Heart right ventricle (tissue), 16 donors: ENCODE results near the gene KIFC3. TPM values are rescaled to one million over a fixed set of nuclear protein-coding genes. Genes with fewer than 3 reads are reported as not detected.
A peak's percentile ranks its signal among the peaks of the same experiment; 100 is the strongest.

ENCODE experiments used
- ATAC-seq, 8 donors: fragments of 200-7000 bp; cut with Tn5 transposase; one replicate each; pipeline ENCODE4 v1.9.1; 2020; ENCODE audit warnings: mild to moderate bottlenecking in 8 of 8, moderate library complexity in 8 of 8, moderate number of reproducible peaks in 1 of 8
- DNase-seq, 2 donors: peaks; one replicate each; pipeline ENCODE4 v3.0.0-alpha.2; 2020
- H3K27ac ChIP-seq, 10 donors: fragments of 200-600 bp; sonication (generic) in 2 of 10; one replicate each; pipeline versions ENCODE4 v1.5.0 to v1.8.0; 2020 to 2022; ENCODE audit warnings: mild to moderate bottlenecking in 3 of 10
- H3K27me3 ChIP-seq, 7 donors: fragments of 200-600 bp; one replicate each; pipeline ENCODE4 v1.8.0; 2021 to 2022; ENCODE audit warnings: mild to moderate bottlenecking in 2 of 7
- H3K36me3 ChIP-seq, 9 donors: fragments of 200-600 bp; sonication (generic) in 1 of 9; one replicate each; pipeline versions ENCODE4 v1.5.0 to v1.8.0; 2020 to 2022; ENCODE audit warnings: mild to moderate bottlenecking in 2 of 9
- H3K4me1 ChIP-seq, 9 donors: fragments of 200-600 bp; sonication (generic) in 1 of 9; one replicate each; pipeline versions ENCODE4 v1.5.0 to v1.8.0; 2020 to 2022; ENCODE audit warnings: mild to moderate bottlenecking in 4 of 9
- H3K4me3 ChIP-seq, 10 donors: fragments of 200-600 bp; sonication (generic) in 2 of 10; one replicate each; pipeline versions ENCODE4 v1.5.0 to v1.8.0; 2020 to 2022; ENCODE audit warnings: mild to moderate bottlenecking in 7 of 10, moderate library complexity in 2 of 10
- H3K9me3 ChIP-seq, 11 donors: fragments of 200-600 bp in 10 of 11; sonication (generic) in 2 of 11; one replicate each; pipeline versions ENCODE4 v1.5.0 to v1.8.0; 2013 to 2022; ENCODE audit warnings: mild to moderate bottlenecking in 2 of 11, control low read depth in 1 of 11, moderate library complexity in 1 of 11
- WGBS, 2 donors: extraction: QIAGEN DNeasy Blood & Tissue Kit; methylation state at CpG; one replicate each; pipeline ENCODE4 v1.1.7; 2013; ENCODE audit warnings: inconsistent platforms in 1 of 2; 5-methylcytosine and 5-hydroxymethylcytosine counted together
- intact Hi-C, 10 donors: fragments of 100-400 bp; cut with DNase I; formaldehyde crosslinking; loops; one replicate each; pipeline versions ENCODE4 v1.11.1 to v1.14.2; 2022
- polyA plus RNA-seq, 2 donors: library from polyadenylated mRNA; stranded (reverse); fragments of 200-250 nt; gene quantifications; one replicate each; pipeline ENCODE4 v1.2.3, GENCODE V29; 2013
- total RNA-seq, 10 donors: library from RNA; stranded (reverse); fragmentation: NEBNext Ultra II Directional in 3 of 10; extraction: Animal tissue kit (Norgen Biotek cat#: 25700) in 3 of 10; gene quantifications; one replicate each; pipeline versions ENCODE4 v1.2.1 to v1.2.4, GENCODE V29; 2021 to 2023
- TF ChIP-seq, protein P1 (sequence below), 9 donors: fragments of 200-600 bp; sonication (generic) in 2 of 9; IDR thresholded peaks; one replicate each; pipeline versions ENCODE4 v1.5.0 to v1.8.0; 2021 to 2022; ENCODE audit warnings: antibody characterized with exemption in 9 of 9, mild to moderate bottlenecking in 5 of 9, moderate library complexity in 1 of 9
- donor health status: Arrhythmogenic right ventricular cardiomyopathy.
- donor health status: ischemic (EF 13 %, LVEDD 7.1; RV severe dilation, severe dysfunction).
- donor health status: healthy with polysubstance abuse.
- donor health status: DM: no; HTN: yes; CAD: no.
- donor health status: DM: no; HTN: no; CAD: no.
- donor health status: ischemic (EF 25% LVEDD 6.9; RV normal size, moderate dysfunction).
- donor health status: ischemic (EF 25% LVEDD 5.7; RV mildly dilated, moderate dysfunction).
- donor health status: healthy.
- donor health status: DM: yes; HTN: yes; CAD: no.
- donor health status: Ischemic cardiomyopathy.
- donor health status: ischemic (EF 35%, LVEDD 5.7; RV mildly dilated, moderate dysfunction).
- donor health status: nonischemic (EF 11% LVEDD 7.7; RV severe dilation, severe dysfunction).
- donor health status: DM: yes; HTN: yes; CAD: no.
- donor health status: PGD.
- donor health status: ischemic (EF 29% LVEDD 5.4; RV normal size, mild dysfunction).
- donor health status: nonischemic (EF 23%, LVEDD 6.1; RV moderate dilation, normal function).

Gene KIFC3
- total and polyA plus RNA-seq, 12 donors = 42.5 to 97.4 (median 63.5) TPM

DNA sequence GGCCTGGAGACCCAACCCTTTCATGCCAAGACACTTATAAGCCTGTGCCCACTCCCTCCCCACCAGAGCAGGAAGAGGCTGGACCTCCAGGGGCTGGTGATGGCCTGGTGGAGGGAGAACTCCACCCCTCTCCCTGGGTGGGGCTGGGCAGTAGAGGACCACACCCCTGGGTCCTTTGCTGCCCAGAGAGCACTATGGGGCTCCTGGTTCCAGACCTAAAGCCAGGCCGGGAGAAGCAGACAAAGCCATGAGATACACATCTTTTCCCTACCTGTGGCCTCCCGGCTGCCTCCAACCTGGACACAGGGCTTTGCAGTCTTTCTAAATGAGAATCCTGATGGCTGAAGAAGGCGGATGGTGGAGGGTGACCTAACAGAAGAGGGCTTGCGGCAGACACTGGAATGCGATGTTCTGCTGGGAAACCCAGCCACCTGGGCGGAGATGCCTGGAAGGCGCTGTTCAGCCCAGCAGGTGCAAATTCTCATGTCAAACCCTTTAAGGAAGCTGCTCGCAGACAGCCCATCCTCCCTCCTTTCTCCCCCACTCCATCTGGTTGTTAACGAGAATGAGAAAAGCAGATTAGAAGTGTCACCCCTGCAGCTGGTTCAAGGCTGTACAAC, 43.9 kb upstream of the KIFC3 start:
- intact Hi-C loops = no loop called here
- no peak overlapping the region for H3K4me3 ChIP-seq
- no peak overlapping the region for H3K27ac ChIP-seq
- no peaks in the 10 kb centered on the region for H3K4me1 ChIP-seq
- TF ChIP-seq, protein P1, sequence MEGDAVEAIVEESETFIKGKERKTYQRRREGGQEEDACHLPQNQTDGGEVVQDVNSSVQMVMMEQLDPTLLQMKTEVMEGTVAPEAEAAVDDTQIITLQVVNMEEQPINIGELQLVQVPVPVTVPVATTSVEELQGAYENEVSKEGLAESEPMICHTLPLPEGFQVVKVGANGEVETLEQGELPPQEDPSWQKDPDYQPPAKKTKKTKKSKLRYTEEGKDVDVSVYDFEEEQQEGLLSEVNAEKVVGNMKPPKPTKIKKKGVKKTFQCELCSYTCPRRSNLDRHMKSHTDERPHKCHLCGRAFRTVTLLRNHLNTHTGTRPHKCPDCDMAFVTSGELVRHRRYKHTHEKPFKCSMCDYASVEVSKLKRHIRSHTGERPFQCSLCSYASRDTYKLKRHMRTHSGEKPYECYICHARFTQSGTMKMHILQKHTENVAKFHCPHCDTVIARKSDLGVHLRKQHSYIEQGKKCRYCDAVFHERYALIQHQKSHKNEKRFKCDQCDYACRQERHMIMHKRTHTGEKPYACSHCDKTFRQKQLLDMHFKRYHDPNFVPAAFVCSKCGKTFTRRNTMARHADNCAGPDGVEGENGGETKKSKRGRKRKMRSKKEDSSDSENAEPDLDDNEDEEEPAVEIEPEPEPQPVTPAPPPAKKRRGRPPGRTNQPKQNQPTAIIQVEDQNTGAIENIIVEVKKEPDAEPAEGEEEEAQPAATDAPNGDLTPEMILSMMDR (IDR thresholded peaks at IDR 0.05) = no peak
- ATAC-seq (peak in 2 of 8 donors; percentile 33 to 55), DNase-seq (no peak)
- H3K27me3 ChIP-seq = no peaks in the 10 kb centered on the region
- WGBS, 2 donors = 71% methylated on average over 9 of the region's 9 CpGs
- H3K9me3 ChIP-seq = no peaks in the 10 kb centered on the region
- no peaks in the 10 kb centered on the region for H3K36me3 ChIP-seq

DNA sequence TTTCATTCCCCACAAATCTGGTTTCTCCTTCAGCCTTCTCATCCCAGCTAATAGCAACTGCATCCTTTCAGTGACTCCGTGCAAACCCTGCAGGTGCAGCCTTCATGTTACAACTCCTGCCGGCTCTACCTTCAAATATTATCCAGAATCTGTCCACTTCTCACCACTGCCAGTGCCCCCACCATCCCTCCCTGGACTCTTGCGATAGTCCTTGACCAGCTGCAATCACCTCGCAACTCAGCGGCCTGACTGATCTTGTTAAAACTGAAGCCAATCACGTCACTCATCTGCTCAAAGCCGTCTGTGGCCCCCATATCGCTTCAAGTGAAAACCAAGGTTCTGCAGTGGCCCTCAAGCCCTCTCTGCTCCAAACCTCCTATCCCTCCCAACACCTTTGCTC, 42.8 kb upstream of the KIFC3 start:
- H3K9me3 ChIP-seq = no peaks in the 10 kb centered on the region
- no peaks in the 10 kb centered on the region for H3K4me1 ChIP-seq
- 76 to 77% methylated on average over 8 of the region's 8 CpGs for WGBS, 2 donors
- H3K27me3 ChIP-seq = no peaks in the 10 kb centered on the region
- no peaks in the 10 kb centered on the region for H3K36me3 ChIP-seq
- intact Hi-C loops = no loop called here
- ATAC-seq = no peak
- H3K4me3 ChIP-seq = no peak overlapping the region
- H3K27ac ChIP-seq = no peak overlapping the region
- no peak for DNase-seq
- TF ChIP-seq, protein P1 (IDR thresholded peaks at IDR 0.05) = no peak

DNA sequence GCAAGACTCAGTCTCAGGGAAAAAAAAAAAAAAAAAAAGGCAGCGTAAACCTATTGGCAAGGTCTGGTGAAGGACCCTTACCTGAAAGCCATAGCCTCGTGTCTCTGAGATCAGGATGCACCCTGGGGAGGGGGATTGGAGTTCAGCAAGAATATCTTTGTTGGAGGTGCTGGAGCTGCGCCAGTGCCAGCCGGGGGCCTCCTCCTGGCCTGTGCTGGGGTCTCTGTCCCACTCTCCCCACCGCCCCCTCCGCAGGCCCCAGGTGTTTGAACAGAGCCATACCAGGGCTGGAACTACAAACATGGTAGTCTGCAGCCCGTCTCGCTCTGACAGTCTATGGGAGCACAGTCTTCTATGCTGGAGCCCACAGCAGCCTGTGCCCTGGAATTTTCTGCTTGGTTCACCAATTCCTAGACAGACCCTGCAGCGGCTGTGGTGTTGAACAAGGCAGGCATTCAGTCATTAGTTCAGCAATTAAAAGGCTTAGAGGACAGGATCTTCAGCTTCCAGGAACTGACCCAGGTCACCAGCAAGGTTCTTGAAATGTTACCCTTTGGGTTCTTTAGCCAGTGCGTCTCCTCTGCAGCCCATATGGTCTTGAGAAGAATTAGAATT, 42.2 kb upstream of the KIFC3 start:
- H3K4me1 ChIP-seq = no peaks in the 10 kb centered on the region
- intact Hi-C loops = no loop called here
- ATAC-seq = no peak
- TF ChIP-seq, protein P1 (IDR thresholded peaks at IDR 0.05) = no peak
- no peak overlapping the region for H3K4me3 ChIP-seq
- H3K27ac ChIP-seq = no peak overlapping the region
- H3K9me3 ChIP-seq = no peaks in the 10 kb centered on the region
- H3K36me3 ChIP-seq = no peaks in the 10 kb centered on the region
- no peak for DNase-seq
- WGBS, 2 donors = 86 to 89% methylated on average over 10 of the region's 10 CpGs
- H3K27me3 ChIP-seq = no peaks in the 10 kb centered on the region

DNA sequence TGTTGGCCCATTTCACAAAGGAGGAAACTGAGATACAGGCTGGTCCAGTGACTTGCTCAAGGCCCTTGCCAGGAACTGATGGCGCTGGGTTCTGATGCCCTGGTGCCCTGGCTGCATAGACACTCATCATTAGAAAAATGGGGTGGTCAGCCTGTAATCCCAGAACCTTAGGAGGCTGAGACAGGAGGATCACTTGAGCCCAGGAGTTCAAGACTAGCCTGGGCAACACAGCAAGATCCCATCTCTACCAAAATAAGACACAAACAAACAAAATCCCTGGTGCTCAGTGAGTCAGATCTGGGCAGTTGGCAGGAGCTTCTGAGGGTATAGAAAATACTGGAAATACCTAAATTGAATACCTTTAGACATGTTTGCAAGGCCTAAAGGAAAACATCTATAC, 41.1 kb upstream of the KIFC3 start:
- ATAC-seq = no peak
- 100% methylated on average over 1 of the region's 1 CpG for WGBS, 2 donors
- intact Hi-C loops = no loop called here

More for the DNA sequence above, 41.1 kb upstream of the KIFC3 start:
- DNase-seq = no peak
- TF ChIP-seq, protein P1 (IDR thresholded peaks at IDR 0.05) = no peak
- Histone ChIP-seq H3K36me3 (no peaks in the 10 kb centered on the region), H3K9me3 (no peaks in the 10 kb centered on the region), H3K27ac (no peak overlapping the region), H3K4me3 (no peak overlapping the region), H3K27me3 (no peaks in the 10 kb centered on the region), H3K4me1 (no peaks in the 10 kb centered on the region)
